HuH-7.5 (cell line): Measurements from ENCODE around the gene N4BP3.

ENCODE experiments used
- DNase-seq: peaks from one replicate; pipeline ENCODE4 v3.0.0; 2011; ENCODE audit warnings: low spot score

The N4BP3 gene

GRCh38 chr5:178103612-178104011 lies 9.7 kb upstream of the N4BP3 start:
- no peak for DNase-seq

DNA sequence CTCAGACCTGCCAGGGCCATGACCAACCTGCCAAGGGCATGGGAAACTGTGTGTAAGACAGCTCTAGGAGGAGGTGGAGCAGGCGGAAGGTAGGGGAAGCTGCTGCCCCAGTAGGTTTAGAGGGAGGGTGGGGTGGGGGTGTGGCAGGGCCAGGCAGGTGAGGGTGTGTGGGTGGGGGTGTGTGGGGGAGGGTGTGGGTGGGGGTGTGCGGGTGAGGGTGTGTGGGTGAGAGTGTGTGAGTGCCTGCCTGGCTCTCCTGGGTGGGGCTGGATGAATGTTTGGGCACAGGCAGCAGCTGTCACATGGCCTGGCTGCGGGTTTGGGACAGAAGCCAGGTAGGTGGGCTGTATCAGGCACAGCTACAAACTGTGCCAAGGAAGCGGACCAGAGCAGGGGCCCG lies 8.8 kb upstream of the N4BP3 start:
- DNase-seq: no peak

DNA sequence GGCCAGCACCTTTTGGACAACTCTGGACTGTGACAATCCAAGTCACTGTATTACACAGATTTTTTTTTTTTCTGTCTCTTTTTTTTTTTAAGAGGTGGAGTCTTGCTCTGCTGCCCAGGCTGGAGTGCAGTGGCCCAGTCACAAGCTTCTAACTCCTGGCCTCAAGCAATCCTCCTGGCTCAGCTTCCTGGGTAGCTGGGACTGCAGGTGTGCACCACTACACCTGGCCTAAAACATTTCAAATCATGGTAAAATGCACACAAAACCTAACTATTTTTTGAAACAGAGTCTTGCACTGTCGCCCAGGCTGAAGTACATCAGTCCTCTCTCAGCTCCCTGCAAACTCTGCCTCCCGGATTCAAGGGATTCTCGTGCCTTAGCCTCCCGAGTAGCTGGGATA lies 7.2 kb upstream of the N4BP3 start:
- DNase-seq: no peak

- no peak for DNase-seq
Observed at GRCh38 chr5:178106556-178107239, 6.6 kb upstream of the N4BP3 start.

DNA sequence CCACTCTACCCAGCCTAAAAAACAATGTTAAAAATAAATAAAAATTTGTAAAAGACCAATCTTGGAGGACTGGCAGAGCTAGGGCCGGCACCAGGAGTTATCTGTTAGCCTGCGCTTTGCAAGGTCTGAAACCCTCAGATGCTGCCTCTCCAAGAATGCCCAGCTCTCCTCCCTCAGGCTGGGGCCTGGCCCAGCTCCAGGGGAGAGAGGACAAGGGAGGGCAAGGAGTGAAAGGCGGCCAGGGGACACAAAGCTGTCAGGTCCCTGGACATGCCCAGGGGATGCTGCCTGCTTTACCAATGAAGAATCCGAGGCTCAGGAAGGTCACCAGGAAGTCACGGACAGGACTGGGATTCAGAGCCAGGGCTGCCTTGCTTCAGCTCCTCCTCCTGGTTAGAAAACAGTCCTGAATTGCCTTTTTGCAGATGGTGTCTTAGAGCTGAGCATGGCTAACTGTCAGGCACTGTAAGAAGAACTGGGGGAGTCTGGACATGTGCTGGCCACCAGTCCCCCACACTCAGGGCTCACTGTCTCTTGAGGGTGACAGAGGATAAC lies 5.5 kb upstream of the N4BP3 start:
- no peak for DNase-seq

GRCh38 chr5:178108446-178108845 lies 4.9 kb upstream of the N4BP3 start:
- no peak for DNase-seq

DNA sequence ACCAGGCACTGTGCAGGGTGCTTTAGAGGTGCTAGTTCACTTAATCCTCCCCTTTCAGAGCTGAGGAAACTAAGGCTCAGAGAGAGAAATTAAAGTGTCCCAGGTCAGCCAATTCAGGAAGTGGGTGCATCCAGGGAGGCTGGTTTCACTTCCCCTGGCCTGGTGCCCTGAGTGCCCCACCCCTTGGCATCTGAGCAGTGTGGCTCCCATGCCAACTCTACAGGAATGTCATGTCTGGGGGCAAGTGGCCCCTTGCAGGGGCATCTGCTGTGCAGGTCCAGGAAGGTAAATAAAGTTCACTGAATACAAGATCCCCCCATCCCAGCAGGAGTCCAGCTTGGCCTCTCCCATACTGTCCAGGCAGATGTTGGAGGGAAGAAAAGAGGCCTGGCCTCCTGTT lies 4.4 kb upstream of the N4BP3 start:
- DNase-seq: no peak

DNA sequence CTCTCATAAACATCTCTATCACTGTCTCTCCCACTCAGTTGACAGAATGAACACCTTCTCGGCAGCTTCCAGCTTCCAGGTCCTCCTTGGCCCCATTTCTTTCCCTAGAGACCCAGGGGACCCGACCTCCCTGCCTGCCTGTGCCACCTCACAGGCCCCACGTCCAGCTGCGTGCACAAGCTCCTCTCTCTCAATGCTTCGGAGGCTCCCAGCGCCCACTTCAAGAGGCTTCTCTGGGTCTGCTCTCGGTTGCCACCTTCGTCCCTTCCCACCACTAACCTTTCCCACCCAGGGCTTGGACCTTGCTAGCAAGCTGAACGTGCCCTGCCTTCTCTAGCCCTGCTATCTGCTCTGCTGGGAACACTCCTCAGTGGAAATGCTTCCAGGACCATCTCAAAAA lies 2.8 kb upstream of the N4BP3 start:
- DNase-seq: no peak

- no peak for DNase-seq
Observed at GRCh38 chr5:178111925-178112324, 1.4 kb upstream of the N4BP3 start.

DNA sequence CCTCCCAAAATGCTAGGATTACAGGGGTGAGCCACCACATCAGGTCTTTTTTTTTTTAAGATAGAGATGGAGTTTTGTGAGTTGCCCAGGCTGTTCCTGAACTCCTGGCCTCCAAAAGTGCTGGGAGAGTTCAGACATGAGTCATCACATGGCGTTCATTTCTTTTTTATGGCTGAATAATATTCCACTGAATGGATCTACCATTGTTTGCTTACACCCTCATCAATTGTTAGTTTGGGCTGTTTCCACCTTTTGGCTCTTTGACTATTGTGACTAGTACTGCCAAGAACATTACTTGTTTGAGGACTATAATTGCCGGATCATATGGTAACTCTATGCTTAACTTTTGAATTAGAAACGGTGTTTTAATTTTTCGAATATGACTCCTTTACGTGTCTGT lies 787 bp upstream of the N4BP3 start:
- no peak for DNase-seq

- no peak for DNase-seq
Observed at GRCh38 chr5:178113841-178114324, 551 bp downstream of the N4BP3 start.

GRCh38 chr5:178114325-178115135 lies 1.2 kb downstream of the N4BP3 start:
- peak; percentile 53 for DNase-seq

- DNase-seq: no peak
Observed at GRCh38 chr5:178115136-178115813, 1.9 kb downstream of the N4BP3 start.

- no peak for DNase-seq
Observed at GRCh38 chr5:178115814-178116142, 2.4 kb downstream of the N4BP3 start.

GRCh38 chr5:178116143-178116885 lies 3.0 kb downstream of the N4BP3 start:
- DNase-seq: no peak

- no peak for DNase-seq
Observed at GRCh38 chr5:178117923-178118701, 4.8 kb downstream of the N4BP3 start.

DNA sequence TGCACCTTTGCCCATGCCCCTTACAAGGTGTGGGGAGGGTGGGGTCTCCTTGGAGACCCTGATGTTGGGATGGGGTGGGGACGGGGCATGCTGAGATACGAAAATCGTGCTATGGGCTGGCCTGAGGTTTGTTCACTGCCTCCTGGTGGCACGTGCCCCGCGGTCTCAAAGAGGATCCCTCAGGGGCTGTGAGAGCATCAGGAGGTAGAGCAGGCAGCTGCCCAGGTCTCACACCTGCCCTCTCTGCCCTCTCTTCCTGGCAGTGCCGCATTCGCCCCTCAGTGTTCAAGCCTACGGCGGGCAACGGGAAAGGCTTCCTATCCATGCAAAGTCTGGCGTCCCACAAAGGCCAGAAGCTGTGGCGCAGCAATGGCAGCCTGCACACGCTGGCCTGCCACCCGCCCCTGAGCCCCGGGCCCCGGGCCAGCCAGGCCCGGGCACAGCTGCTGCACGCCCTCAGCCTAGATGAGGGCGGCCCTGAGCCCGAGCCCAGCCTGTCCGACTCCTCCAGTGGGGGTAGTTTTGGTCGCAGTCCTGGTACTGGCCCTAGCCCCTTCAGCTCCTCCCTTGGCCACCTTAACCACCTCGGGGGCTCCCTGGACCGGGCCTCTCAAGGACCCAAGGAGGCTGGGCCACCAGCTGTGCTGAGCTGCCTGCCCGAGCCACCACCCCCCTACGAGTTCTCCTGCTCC lies 6.7 kb downstream of the N4BP3 start:
- DNase-seq: no peak

- DNase-seq: peak; percentile 96
Observed at GRCh38 chr5:178120607-178121357, 7.5 kb downstream of the N4BP3 start.

DNA sequence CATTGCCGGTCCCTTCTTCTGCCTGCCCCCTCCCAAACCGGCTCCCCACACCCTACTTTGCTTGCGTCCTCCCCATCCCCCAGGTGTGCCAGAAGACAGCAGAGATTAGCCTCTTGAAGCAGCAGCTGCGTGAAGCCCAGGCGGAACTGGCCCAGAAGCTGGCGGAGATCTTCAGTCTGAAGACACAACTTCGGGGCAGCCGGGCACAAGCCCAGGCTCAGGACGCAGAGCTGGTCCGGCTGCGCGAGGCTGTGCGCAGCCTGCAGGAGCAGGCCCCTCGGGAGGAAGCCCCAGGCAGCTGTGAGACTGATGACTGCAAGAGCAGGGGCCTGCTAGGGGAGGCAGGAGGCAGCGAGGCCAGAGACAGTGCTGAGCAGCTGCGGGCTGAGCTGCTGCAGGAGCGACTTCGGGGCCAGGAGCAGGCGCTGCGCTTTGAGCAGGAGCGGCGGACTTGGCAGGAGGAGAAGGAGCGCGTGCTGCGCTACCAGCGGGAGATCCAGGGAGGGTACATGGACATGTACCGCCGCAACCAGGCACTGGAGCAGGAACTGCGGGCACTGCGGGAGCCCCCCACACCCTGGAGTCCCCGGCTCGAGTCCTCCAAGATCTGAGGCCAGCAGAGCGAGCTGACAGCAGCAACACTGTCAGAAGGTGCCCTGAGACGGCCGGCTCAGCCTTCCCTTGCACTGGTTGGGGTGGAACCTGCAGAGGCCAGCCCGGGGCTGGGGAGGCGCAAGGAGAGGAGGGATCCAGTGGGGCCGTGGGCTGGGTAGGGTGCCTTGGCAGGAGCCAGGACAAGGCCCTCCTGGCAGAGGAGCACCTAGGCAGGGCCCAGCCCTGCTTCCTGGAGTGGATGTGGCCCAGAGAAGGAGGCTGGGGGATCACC lies 8.3 kb downstream of the N4BP3 start:
- DNase-seq: no peak
